ENCODE measurements around the gene ADNP2. TPM values are rescaled to one million over a fixed set of nuclear protein-coding genes. Genes with fewer than 3 reads are reported as not detected.
"Not testable (repeated sequence)": the region's sequence is repeated elsewhere in the genome, so short reads cannot be mapped to it uniquely, and the experiment has no call there.

ADNP2 gene
- total RNA-seq, 1 donor from 2014 or later, result 7.4 TPM

DNA sequence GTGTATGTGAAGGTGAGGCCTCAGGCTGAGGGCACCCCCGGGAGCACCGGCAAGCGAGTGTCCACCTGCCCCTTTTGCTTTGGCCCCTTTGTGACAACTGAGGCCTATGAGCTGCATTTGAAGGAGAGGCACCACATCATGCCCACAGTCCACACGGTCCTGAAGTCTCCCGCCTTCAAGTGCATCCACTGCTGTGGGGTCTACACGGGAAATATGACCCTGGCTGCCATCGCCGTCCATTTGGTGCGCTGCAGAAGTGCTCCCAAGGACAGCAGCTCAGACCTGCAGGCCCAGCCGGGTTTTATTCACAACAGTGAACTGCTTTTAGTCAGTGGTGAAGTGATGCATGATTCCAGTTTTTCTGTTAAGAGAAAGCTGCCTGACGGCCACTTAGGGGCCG is 28.9 kb downstream of the ADNP2 start:
- no peak for DNase-seq (ENCODE audit: missing footprints)
- no peak for ATAC-seq
- intact Hi-C loops (cut with DNase I), result no loop called here

- ATAC-seq (no peak), DNase-seq (ENCODE audit: missing footprints) (no peak)
- intact Hi-C loops (cut with DNase I), result no loop called here
Observed at GRCh38 chr18:80140455-80140985, 31.5 kb downstream of the ADNP2 start.

DNA sequence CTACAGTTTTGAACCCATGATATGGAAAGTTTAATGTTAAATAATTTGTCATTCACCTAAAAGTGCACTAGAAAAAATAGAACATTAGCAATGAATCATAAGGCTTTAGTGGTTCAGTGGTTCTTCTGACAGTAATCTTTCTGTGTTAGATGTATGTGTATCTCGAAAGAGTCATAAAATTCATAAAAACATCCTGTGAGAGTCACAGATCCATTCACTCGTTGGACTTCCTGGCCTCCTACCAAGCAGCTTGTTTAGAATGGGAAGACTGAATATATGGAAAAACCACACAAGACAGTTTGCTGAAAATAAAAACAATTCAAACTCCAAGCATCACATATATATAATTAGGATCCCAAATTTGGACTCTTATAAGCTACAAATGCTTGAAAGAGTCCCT is 34.8 kb downstream of the ADNP2 start:
- ATAC-seq (no peak), DNase-seq (ENCODE audit: missing footprints) (no peak)
- intact Hi-C loops (cut with DNase I), result no loop called here

DNA sequence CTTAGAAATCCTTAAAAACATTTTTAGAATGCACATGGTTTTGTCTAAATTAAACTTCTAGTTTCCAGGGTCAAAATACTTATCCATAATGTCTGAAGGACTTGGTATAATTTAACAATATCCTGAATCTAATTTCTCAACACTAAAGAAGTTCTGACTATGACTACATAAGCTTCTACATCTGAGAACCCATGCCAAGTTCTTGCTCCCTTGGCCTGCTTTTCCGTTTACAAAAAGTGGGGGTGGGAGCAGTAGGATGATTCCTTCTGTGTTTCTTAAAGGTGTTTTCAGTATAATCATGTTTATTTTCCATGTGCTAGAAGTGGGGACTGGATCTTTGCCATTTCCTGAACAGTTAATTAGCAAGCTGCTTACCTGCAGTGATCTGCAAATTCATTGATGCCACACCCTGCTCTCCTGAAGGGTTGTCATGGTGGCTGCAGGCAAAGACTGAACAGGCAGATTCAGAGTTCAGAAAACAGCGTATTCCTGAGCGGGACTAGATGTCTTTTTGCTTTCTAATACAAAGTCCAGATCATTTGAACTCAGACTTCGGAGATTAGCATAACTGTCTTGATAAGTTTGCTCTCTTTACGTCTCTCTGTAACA is 36.2 kb downstream of the ADNP2 start:
- intact Hi-C loops (cut with DNase I), result no loop called here

GRCh38 chr18:80147037-80147417 is 38.0 kb downstream of the ADNP2 start:
- DNase-seq (ENCODE audit: missing footprints), result no peak
- intact Hi-C loops (cut with DNase I), result no loop called here
- ATAC-seq, result peak; percentile 35

More for the DNA sequence above, 36.2 kb downstream of the ADNP2 start:
- DNase-seq (ENCODE audit: missing footprints) (no peak), ATAC-seq (no peak)

DNA sequence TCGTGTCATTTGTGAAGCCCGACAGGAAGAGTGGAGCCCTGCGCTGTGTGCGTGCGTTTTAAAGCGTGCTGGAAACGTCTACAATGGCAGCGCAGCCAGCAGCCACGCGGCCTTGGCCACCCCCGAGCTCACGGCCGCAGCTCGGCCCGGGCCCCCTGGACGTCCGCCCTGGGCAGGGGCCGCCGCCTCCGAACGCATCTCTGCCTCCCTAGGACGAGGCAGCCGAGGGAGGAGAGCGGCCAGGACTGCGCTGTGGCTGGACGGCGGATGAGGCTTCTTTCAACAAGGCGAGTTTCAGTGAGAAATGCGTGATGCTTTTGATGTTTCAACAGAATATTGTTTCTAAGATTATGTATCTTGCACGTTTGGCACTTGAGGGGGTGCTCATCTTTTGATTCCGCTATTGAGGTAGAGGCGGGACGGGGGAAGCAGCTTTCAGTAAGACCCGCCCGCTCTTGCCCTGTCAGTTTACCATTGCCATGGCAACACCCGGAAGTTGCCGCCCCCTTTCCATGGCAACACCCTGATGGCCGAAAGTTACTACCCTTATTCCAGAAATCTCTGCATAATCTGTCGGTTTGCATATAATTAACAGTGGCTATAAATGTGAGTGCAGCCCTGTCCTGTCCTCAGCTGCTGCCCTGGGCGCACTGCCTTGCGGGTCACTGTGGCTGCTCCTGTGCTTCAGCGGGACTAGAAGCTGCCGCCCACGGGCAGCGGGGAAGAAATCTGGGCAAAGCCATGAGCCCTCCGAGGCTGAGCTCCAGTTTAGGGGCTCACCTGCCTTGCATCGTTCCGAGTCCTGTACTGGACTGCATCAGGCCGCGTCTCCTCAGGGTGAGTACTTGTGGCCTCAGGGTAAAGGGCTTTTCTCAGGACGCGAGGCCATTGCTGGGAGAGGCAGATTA is 38.6 kb downstream of the ADNP2 start:
- intact Hi-C loops (cut with DNase I), result no loop called here

GRCh38 chr18:80148326-80149199 is 39.5 kb downstream of the ADNP2 start:
- intact Hi-C loops (cut with DNase I), result no loop called here
- ATAC-seq (no peak), DNase-seq (ENCODE audit: missing footprints) (peak; percentile 58)

More for the DNA sequence above, 38.6 kb downstream of the ADNP2 start:
- DNase-seq (ENCODE audit: missing footprints), result peak; percentile 83
- ATAC-seq, result peak; percentile 88

- ATAC-seq (no peak), DNase-seq (ENCODE audit: missing footprints) (no peak)
- intact Hi-C loops (cut with DNase I), result no loop called here
Observed at GRCh38 chr18:80149667-80150066, 40.6 kb downstream of the ADNP2 start.

DNA sequence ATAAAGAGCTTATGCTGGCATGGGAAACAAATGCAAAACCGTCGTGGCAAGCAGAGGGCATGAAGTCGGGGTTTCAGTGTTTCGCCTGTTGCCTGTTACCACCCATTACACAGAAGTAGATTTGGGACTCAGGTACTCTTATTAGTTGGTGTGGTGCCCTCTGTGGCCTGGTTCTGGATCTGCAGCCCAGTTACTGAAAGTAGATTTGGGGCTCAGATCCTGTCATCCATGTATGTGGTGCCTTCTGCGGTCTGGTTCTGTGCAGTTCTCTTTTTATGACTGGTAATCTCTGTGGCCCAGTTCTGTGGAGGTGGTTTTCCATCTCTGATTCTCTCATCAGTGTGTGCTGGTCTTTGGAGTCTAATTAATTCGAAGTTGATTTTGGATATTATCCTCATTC is 45.2 kb downstream of the ADNP2 start:
- no peak for ATAC-seq
- no peak for DNase-seq (ENCODE audit: missing footprints)
- intact Hi-C loops (cut with DNase I), result no loop called here

DNA sequence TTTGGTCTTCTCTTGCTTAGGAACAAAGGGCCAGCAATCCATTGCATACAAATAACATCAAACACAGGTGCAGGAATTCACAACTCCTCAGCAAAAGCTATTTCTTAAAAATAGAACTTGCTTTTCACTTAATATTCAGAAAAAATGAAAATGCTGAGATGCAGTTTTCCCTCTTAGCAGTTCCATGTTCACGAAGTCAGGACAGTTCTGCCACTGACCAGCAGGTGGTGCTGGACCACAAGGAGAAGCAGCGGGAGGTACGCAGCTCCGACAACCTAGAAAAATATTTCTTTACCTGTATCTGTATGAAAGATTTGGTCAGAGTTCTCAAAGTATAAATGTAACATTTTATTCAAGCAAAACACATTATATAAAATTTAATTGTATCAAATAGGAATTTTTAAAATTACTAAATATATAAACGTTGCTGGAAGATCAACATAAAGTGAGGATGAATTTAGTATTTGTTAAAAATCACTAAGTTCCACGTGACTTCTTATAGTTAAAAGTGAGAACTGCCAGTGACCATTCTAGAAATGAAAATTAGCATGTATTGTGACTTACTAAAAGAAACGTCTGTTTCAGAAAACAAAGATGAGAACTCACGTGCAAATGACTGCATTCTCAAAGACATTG is 48.8 kb downstream of the ADNP2 start:
- DNase-seq (ENCODE audit: missing footprints), result peak; percentile 86
- ATAC-seq, result no peak
- intact Hi-C loops (cut with DNase I), result no loop called here

GRCh38 chr18:80158365-80158764 is 49.3 kb downstream of the ADNP2 start:
- DNase-seq (ENCODE audit: missing footprints) (no peak), ATAC-seq (no peak)
- intact Hi-C loops (cut with DNase I), result no loop called here

DNA sequence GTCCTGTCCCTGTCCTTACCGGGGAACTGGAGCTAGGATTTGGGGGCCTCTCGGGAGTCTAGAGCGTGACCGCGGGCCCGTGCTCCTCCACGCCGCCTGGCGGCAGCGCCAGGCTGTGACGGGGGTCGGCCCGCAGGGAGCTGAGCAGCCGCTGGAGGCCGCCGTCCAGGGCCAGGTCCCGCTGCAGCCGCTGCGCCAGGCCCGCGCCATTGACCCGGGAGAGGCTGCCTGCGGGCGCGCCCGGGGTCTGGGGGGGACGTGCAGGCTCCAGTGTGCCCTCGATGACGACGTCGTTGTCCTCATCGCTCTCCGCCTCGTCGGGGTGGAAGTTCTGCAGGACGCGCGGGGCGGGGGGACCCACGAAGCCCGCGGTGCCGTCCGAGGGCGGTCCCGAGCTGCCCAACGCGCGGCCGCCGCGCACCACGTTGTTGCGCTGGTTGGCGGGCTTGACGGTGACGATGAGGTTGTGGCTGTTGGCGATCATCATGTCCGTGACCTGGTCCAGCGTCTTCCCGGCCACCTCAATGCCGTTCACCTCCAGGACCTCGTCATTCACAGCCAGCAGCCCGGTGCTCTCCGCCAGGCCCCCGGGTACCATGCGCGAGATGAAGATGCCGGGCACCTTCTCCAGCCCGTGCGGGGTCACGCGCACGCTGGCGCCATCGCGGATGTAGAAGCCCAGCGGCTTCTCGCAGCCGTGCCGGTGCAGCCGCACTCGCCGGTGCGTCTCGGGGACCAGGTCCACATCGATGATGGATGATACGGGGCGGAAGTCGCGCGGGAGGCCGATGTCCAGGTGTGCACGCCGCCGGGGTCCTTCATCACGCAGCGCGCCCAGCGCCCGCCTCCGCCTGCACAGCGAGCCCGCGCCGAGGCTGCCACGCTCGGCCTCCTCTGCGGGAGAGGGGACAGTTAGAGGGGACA is 50.9 kb downstream of the ADNP2 start:
- intact Hi-C loops (cut with DNase I), result no loop called here
- ATAC-seq (peak; percentile 72), DNase-seq (ENCODE audit: missing footprints) (no peak)

DNA sequence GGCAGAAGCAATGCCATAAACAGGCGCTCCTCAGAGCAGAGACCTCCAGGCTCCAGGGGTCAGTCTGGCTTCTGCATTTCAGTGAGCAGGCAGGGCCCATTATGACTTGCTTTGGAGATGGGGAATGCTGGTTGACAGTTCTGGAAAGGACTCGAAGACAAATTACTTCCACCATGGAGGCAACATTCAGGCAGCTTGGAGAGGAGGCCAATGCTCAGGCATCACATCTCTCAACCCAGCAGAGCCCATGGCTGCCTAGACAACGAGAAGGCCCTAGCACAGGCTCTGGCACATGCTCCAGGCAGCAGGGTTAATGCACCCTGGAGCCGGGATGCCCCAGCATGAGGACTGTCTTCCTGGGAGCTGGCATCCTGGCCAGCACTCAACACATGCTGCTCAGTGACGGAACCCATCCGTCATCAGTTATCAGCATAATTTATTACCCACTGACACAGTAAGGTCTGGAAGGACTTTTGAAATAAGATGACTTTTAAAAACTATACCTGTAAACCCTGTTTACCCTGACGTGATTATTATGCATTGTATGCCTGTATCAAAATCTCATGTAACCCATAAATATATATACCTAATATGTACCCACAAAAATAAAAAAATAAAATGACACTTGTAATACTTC is 52.8 kb downstream of the ADNP2 start:
- intact Hi-C loops (cut with DNase I), result no loop called here
- DNase-seq (ENCODE audit: missing footprints) (no peak), ATAC-seq (no peak)

GRCh38 chr18:80163183-80163582 is 54.1 kb downstream of the ADNP2 start:
- intact Hi-C loops (cut with DNase I), result no loop called here

DNA sequence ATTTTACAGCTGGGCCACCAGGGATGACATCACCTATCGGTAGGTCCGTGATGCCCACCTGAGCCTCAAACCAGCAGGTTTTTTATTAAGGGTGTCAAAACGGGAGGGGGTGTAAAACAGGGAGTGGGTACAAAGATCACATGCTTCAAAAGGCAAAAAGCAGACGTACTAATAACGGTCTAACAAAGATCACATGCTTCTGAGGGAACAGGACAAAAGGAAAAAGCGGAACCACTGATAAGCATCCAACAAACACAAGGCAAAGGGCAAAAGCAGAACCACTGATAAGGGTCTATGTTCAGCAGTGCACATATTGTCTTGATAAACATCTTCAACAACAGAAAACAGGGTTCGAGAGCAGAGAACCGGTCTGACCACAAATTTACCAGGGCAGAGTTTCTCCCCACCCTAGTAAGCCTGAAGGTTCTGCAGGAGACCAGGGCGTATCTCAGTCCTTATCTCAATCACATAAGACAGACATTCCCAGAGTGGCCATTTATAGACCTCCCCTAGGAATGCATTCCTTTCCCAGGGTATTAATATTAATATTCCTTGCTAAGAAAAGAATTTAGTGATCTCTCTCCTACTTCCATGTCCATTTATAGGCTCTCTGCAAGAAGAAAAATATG is 55.8 kb downstream of the ADNP2 start:
- intact Hi-C loops (cut with DNase I); ATAC-seq; DNase-seq (ENCODE audit: missing footprints): not testable (repeated sequence)

More at GRCh38 chr18:80163183-80163582, 54.1 kb downstream of the ADNP2 start:
- ATAC-seq, result no peak
- no peak for DNase-seq (ENCODE audit: missing footprints)

DNA sequence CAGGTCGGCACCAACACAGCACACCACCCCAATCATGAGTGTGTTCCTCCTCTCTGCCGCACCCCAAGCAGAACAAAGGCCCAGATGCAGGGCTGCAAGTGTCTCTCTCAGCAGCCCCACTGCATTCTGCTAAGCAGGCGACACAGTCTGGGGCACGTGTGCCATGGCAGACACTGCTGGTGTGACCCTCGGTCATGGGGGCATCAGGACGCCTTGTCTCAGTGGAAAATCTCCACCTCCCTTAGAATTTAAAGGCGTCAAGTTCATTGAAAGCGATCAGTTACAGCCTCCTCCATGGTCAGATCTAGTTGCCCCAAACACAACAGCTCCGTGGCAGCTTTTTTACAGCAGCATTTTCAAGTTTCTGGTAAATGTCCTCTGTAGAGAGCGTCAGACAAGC is 57.2 kb downstream of the ADNP2 start:
- ATAC-seq (no peak), DNase-seq (ENCODE audit: missing footprints) (no peak)
- intact Hi-C loops (cut with DNase I), result no loop called here

GRCh38 chr18:80166725-80167124 is 57.7 kb downstream of the ADNP2 start:
- intact Hi-C loops (cut with DNase I), result no loop called here
- DNase-seq (ENCODE audit: missing footprints) (no peak), ATAC-seq (no peak)
